Activated CD4-positive, alpha-beta T cell treated with anti-CD3 and anti-CD28 coated beads, Interleukin-2, amount 10 ng/mL, durations not matched to agents 7 days and 5 days (primary cell): ENCODE data around the gene EXOSC5. TPM values are rescaled to one million over a fixed set of nuclear protein-coding genes. Genes with fewer than 3 reads are reported as not detected.
A peak's percentile ranks its signal among the peaks of the same experiment; 100 is the strongest.
"Not testable (repeated sequence)": the region's sequence is repeated elsewhere in the genome, so short reads cannot be mapped to it uniquely, and the experiment has no call there.

ENCODE experiments used
- CTCF ChIA-PET: fragments of 350-600 bp; sonication (Branson Sonifier 250); formaldehyde crosslinking; loops from one replicate; lab custom pipeline; 2021; ENCODE audit warnings: antibody characterized with exemption; lab: Charles Lee
- POLR2A ChIA-PET: fragments of 350-600 bp; sonication (Branson Sonifier 250); formaldehyde crosslinking; loops from one replicate; lab custom pipeline; 2021; ENCODE audit warnings: antibody characterized with exemption; lab: Charles Lee
- DNase-seq: peaks from one replicate; pipeline ENCODE4 v3.0.0-alpha.2; 2020
- H3K27ac Mint-ChIP-seq: one replicate; pipeline ENCODE4 v1.8.0; 2021; ENCODE audit warnings: mild to moderate bottlenecking, moderate library complexity, mixed read lengths
- H3K27me3 Mint-ChIP-seq: one replicate; pipeline ENCODE4 v1.8.0; 2021; ENCODE audit warnings: mixed read lengths
- H3K36me3 Mint-ChIP-seq: one replicate; pipeline ENCODE4 v1.8.0; 2021; ENCODE audit warnings: low read depth, mixed read lengths
- H3K4me1 Mint-ChIP-seq: one replicate; pipeline ENCODE4 v1.8.0; 2021; ENCODE audit warnings: mixed read lengths
- H3K4me3 Mint-ChIP-seq: one replicate; pipeline ENCODE4 v1.8.0; 2021; ENCODE audit warnings: mild to moderate bottlenecking, moderate library complexity, mixed read lengths
- H3K9me3 Mint-ChIP-seq: one replicate; pipeline ENCODE4 v1.8.0; 2021; ENCODE audit warnings: mixed read lengths
- total RNA-seq, 2 experiments: library from RNA; stranded (reverse); gene quantifications; one replicate each; pipeline ENCODE4 v1.2.3, GENCODE V29; 2021

Gene EXOSC5
- total RNA-seq, 2 experiments from 2014 or later = 21.1 to 26.9 TPM

- H3K4me3 Mint-ChIP-seq, POLR2A ChIA-PET, H3K27me3 Mint-ChIP-seq, DNase-seq, H3K36me3 Mint-ChIP-seq, H3K9me3 Mint-ChIP-seq, H3K27ac Mint-ChIP-seq: not testable (repeated sequence)
- H3K4me1 Mint-ChIP-seq = peaks cover 16% of the 10 kb centered on the region
- CTCF ChIA-PET = interaction anchor here (1.1 kb wide), 1 partner anchor 20 kb away, joined by 3 read pairs; no protein-coding TSS in a partner anchor
Observed at GRCh38 chr19:41371119-41371518, 26.0 kb downstream of the EXOSC5 start.

- Mint-ChIP-seq H3K4me3 (no peak overlapping the region), H3K36me3 (no peaks in the 10 kb centered on the region), H3K27me3 (no peaks in the 10 kb centered on the region), H3K27ac (no peak overlapping the region), H3K4me1 (peaks cover 18% of the 10 kb centered on the region), H3K9me3 (no peaks in the 10 kb centered on the region)
- no peak for DNase-seq
- CTCF ChIA-PET = interaction anchor here (1.1 kb wide), 1 partner anchor 72 kb away, joined by 3 read pairs; no protein-coding TSS in a partner anchor
- POLR2A ChIA-PET = no interaction called here
Observed at GRCh38 chr19:41369769-41370168, 27.4 kb downstream of the EXOSC5 start.

DNA sequence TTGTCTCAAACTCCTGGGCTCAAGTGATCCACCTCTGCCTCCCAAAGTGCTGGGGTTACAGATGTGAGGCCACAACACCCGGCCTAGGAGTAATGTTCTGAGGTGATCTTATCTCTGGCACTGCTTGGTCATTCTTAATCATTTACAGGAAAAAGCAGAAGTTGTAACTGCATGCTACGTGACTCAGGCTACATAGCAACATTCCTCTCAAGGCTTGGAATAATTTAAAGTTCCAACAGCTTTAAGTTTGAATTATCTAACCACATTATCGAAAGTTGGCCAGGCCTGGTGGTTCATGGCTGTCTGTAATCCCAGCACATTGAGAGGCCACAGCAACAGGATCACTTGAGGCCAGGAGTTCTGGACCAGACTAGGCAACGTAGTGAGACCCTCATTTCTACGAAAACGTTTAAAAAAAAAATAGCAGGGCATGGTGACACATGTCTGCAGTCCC lies 29.3 kb downstream of the EXOSC5 start:
- Mint-ChIP-seq H3K4me3 (no peak overlapping the region), H3K4me1 (peaks cover 30% of the 10 kb centered on the region), H3K27me3 (no peaks in the 10 kb centered on the region), H3K36me3 (peaks cover 3% of the 10 kb centered on the region), H3K27ac (no peak overlapping the region), H3K9me3 (no peaks in the 10 kb centered on the region)
- ChIA-PET POLR2A (interaction anchor here (0.6 kb wide), 1 partner anchor 32 kb away, joined by 5 read pairs; no protein-coding TSS in a partner anchor), CTCF (interaction anchor here (0.6 to 0.7 kb wide), 4 partner anchors 11 to 164 kb away, joined by 3 to 5 read pairs (median 4); no protein-coding TSS in a partner anchor)
- no peak for DNase-seq

DNA sequence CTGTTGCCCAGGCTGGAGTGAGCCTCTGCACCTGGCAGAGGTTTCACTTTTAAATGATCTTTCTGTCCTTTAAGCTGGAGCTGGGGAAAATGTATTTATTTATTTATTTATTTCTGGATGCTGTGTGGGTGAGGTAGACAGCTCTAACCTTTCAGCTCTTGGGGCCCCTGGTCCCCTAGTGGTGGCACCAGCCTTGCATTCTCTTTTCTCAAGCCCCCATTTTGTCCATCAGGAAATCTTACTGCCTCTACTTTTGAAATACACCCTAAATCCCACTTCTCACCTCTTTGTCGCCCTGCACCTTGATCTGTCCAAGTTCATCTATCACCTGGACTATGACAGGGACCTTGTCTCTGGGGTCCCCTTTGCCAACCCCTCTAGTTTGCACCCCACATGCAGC lies 31.1 kb downstream of the EXOSC5 start:
- Mint-ChIP-seq H3K27me3 (no peaks in the 10 kb centered on the region), H3K4me1 (peaks cover 32% of the 10 kb centered on the region), H3K9me3 (no peaks in the 10 kb centered on the region), H3K27ac (peak overlapping the region; percentile 57), H3K4me3 (no peak overlapping the region), H3K36me3 (peaks cover 7% of the 10 kb centered on the region)
- ChIA-PET CTCF (interaction anchor here (0.5 to 4.1 kb wide), 8 partner anchors 10 to 102 kb away, joined by 3 to 31 read pairs (median 3); partner anchors contain the start of genes HNRNPUL1 and TGFB1), POLR2A (no interaction called here)
- DNase-seq = no peak

GRCh38 chr19:41364524-41365391 lies 32.4 kb downstream of the EXOSC5 start:
- DNase-seq = no peak

GRCh38 chr19:41363753-41364523 lies 33.2 kb downstream of the EXOSC5 start, which contains the start of gene B9D2:
B9D2 (minus strand) TSS chr19:41364149; CDS start chr19:41363519, 630 bp downstream.
- Mint-ChIP-seq H3K4me1 (peaks cover 41% of the 10 kb centered on the region), H3K9me3 (no peaks in the 10 kb centered on the region), H3K27ac (peak within 1 kb of the TSS; percentile 99), H3K36me3 (peaks cover 14% of the 10 kb centered on the region), H3K27me3 (no peaks in the 10 kb centered on the region), H3K4me3 (peak within 1 kb of the TSS; percentile 95)
- ChIA-PET CTCF (interaction anchor here (0.7 to 4.1 kb wide), 9 partner anchors 8 to 135 kb away, joined by 3 to 31 read pairs (median 4); partner anchors contain the start of gene TGFB1), POLR2A (interaction anchor here (0.7 to 1.4 kb wide), 3 partner anchors 8 to 34 kb away, joined by 3 to 5 read pairs (median 4); no protein-coding TSS in a partner anchor)
- DNase-seq = peak; percentile 99

More at GRCh38 chr19:41364524-41365391, 32.4 kb downstream of the EXOSC5 start:
- Mint-ChIP-seq H3K36me3 (peaks cover 12% of the 10 kb centered on the region), H3K9me3 (no peaks in the 10 kb centered on the region), H3K27ac (peak overlapping the region; percentile 99), H3K4me3 (peak overlapping the region; percentile 95), H3K4me1 (peaks cover 36% of the 10 kb centered on the region), H3K27me3 (no peaks in the 10 kb centered on the region)
- ChIA-PET POLR2A (interaction anchor here (0.7 to 1.4 kb wide), 3 partner anchors 9 to 38 kb away, joined by 3 to 5 read pairs (median 4); no protein-coding TSS in a partner anchor), CTCF (interaction anchor here (0.6 to 4.1 kb wide), 12 partner anchors 9 to 136 kb away, joined by 3 to 31 read pairs (median 4); partner anchors contain the start of genes HNRNPUL1 and TGFB1)

- no peaks in the 10 kb centered on the region for H3K27me3 Mint-ChIP-seq
- H3K9me3 Mint-ChIP-seq = no peaks in the 10 kb centered on the region
- ChIA-PET POLR2A (interaction anchor here (0.7 to 1.4 kb wide), 2 partner anchors 8 to 10 kb away, joined by 3 to 5 read pairs; no protein-coding TSS in a partner anchor), CTCF (interaction anchor here (1.1 to 4.1 kb wide), 5 partner anchors 8 to 134 kb away, joined by 3 to 31 read pairs (median 4); partner anchors contain the start of gene TGFB1)
- DNase-seq = no peak
- H3K36me3 Mint-ChIP-seq = peaks cover 14% of the 10 kb centered on the region
- H3K4me1 Mint-ChIP-seq = peaks cover 46% of the 10 kb centered on the region
- H3K4me3 Mint-ChIP-seq = peak overlapping the region; percentile 95
- H3K27ac Mint-ChIP-seq = peak overlapping the region; percentile 99
Observed at GRCh38 chr19:41363371-41363752, 33.8 kb downstream of the EXOSC5 start.

GRCh38 chr19:41362143-41362847 lies 34.9 kb downstream of the EXOSC5 start:
- peaks cover 15% of the 10 kb centered on the region for H3K36me3 Mint-ChIP-seq
- no peak for DNase-seq
- H3K27me3 Mint-ChIP-seq = no peaks in the 10 kb centered on the region
- H3K9me3 Mint-ChIP-seq = no peaks in the 10 kb centered on the region
- peak overlapping the region; percentile 95 for H3K4me3 Mint-ChIP-seq
- CTCF ChIA-PET = interaction anchor here (0.6 kb wide), 2 partner anchors 118 to 449 kb away, joined by 3 read pairs; no protein-coding TSS in a partner anchor
- POLR2A ChIA-PET = no interaction called here
- peak overlapping the region; percentile 99 for H3K27ac Mint-ChIP-seq
- H3K4me1 Mint-ChIP-seq = peaks cover 54% of the 10 kb centered on the region

DNA sequence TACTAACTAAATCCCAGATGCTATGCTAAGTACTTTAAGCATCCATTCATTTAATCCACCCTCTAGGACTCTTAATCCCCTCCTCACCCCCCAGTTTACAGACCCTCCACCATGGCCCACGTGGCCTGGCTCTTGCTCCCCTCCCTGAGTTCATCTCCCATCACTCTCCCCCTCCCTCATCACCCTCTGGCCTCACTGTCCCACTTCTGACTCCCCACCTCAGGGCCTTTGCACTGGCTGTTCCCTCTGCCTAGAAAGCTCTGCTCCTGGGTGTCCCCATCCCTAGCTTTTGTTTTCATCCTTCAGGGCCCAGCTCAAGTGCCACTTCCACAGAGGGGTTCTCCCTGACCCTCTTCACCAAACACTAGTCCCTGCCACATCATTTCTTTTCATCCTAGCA lies 37.4 kb downstream of the EXOSC5 start:
- DNase-seq = no peak
- POLR2A ChIA-PET = no interaction called here
- Mint-ChIP-seq H3K27ac (peak overlapping the region; percentile 71), H3K36me3 (peaks cover 28% of the 10 kb centered on the region), H3K4me1 (peaks cover 69% of the 10 kb centered on the region), H3K4me3 (no peak overlapping the region), H3K27me3 (no peaks in the 10 kb centered on the region), H3K9me3 (no peaks in the 10 kb centered on the region)
- CTCF ChIA-PET = interaction anchor here (1.9 kb wide), 1 partner anchor 8 kb away, joined by 8 read pairs; no protein-coding TSS in a partner anchor

DNA sequence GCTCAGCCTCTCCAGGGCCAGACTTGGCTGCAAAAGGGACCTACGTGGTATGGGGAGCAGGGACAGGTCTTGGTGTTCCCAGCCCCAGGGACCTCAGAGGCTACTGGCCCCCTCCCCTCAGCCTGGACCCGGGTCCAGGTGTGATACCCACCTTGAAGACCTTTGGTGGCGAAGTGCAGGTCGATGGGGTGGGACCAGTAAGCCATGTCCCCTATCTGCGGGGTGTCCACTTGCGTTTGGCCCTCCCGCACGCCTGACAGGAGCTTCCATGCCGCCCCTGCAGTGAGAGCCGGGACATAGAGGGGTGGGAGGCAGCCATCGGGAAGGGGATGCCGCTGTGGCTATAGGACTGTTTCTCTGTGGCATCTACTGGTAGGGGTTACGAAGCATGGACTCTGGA lies 39.4 kb downstream of the EXOSC5 start:
- no peaks in the 10 kb centered on the region for H3K27me3 Mint-ChIP-seq
- ChIA-PET CTCF (no interaction called here), POLR2A (interaction anchor here (0.6 kb wide), 1 partner anchor 58 kb away, joined by 3 read pairs; no protein-coding TSS in a partner anchor)
- H3K27ac Mint-ChIP-seq = peak overlapping the region; percentile 97
- no peak for DNase-seq
- peaks cover 61% of the 10 kb centered on the region for H3K4me1 Mint-ChIP-seq
- no peaks in the 10 kb centered on the region for H3K9me3 Mint-ChIP-seq
- H3K4me3 Mint-ChIP-seq = peak overlapping the region; percentile 60
- peaks cover 28% of the 10 kb centered on the region for H3K36me3 Mint-ChIP-seq

DNA sequence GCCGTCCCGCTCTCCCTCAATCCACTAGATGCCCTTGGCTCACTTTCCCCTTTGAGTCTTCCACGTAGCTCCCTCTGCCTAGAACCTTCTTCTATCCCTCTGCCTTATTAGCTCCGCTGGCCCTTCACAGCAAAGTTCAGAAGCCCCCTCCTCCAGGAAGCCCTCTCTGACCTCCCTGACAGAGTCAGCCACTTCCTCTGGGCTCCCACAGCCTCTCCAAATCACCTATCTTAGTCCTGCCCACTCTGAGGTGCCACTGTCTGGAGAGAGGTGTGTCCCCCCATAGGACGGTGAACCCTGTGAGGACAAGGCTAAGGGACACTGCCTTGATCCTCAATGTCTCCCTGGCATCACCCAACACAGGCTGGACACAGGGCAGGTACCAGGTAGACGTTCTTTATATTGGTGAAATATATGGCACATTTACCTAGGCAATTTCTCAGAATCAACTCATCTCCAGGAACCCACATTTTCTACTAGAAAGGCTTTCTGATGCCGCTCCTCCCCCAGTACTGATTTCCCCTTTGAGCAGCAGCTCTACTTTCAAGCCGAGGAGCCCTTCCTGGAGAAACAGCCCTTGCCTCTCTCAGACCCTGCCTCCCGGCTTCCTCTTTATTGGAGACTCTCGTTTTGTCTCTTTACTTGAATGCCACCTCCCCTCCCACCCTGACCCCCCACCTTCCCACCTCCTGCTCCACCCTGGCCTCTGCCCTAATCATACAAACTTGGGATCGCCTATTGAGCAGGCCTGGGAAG lies 40.0 kb downstream of the EXOSC5 start:
- DNase-seq = peak; percentile 59
- peaks cover 56% of the 10 kb centered on the region for H3K4me1 Mint-ChIP-seq
- ChIA-PET POLR2A (no interaction called here), CTCF (interaction anchor here (0.6 to 3.1 kb wide), 4 partner anchors 8 to 213 kb away, joined by 3 to 30 read pairs (median 4); partner anchors contain the start of gene B9D2)
- no peaks in the 10 kb centered on the region for H3K27me3 Mint-ChIP-seq
- peak overlapping the region; percentile 60 for H3K4me3 Mint-ChIP-seq
- no peaks in the 10 kb centered on the region for H3K9me3 Mint-ChIP-seq
- peaks cover 25% of the 10 kb centered on the region for H3K36me3 Mint-ChIP-seq
- peak overlapping the region; percentile 97 for H3K27ac Mint-ChIP-seq
